DND-41 (cell line): ENCODE data around the gene VTI1A.

ENCODE experiments used
- ATAC-seq: fragments of 200-7000 bp; cut with Tn5 transposase; 3 replicates; pipeline ENCODE4 v1.9.1; 2021; ENCODE audit warnings: low read depth; ENCODE audit not compliant: insufficient read depth
- DNase-seq: peaks from one replicate; pipeline ENCODE4 v3.0.0-alpha.2; 2020
- H2AFZ ChIP-seq: 2 replicates; pipeline ENCODE4 v1.6.0; 2012; ENCODE audit warnings: low read depth, low read length
- H3K27ac ChIP-seq: 2 replicates; pipeline ENCODE4 v1.5.1; 2012; ENCODE audit warnings: low read length, inconsistent platforms
- H3K27me3 ChIP-seq: fragments of 200-600 bp; sonication (generic); 2 replicates; pipeline ENCODE4 v1.6.0; 2012; ENCODE audit warnings: low read length, mild to moderate bottlenecking, inconsistent platforms; ENCODE audit not compliant: insufficient read depth, poor library complexity
- H3K36me3 ChIP-seq: 2 replicates; pipeline ENCODE4 v1.5.1; 2012; ENCODE audit warnings: low read length, inconsistent platforms; ENCODE audit not compliant: insufficient read depth
- H3K4me1 ChIP-seq: 2 replicates; pipeline ENCODE4 v1.5.1; 2012; ENCODE audit warnings: mild to moderate bottlenecking, low read length; ENCODE audit not compliant: insufficient read depth
- H3K4me2 ChIP-seq: 2 replicates; pipeline ENCODE4 v1.6.0; 2012; ENCODE audit warnings: mild to moderate bottlenecking, moderate library complexity, low read length, inconsistent platforms; ENCODE audit not compliant: insufficient read depth
- H3K4me3 ChIP-seq, 2 experiments: fragments of 200-600 bp in 1 of 2; shearing (Covaris generic) in 1 of 2; 2 replicates each; pipeline ENCODE4 v1.5.1; 2012 to 2016; ENCODE audit warnings: inconsistent platforms in 2 of 2, low read length in 2 of 2, mild to moderate bottlenecking in 2 of 2, low read depth in 1 of 2, moderate library complexity in 1 of 2
- H3K79me2 ChIP-seq: 2 replicates; pipeline ENCODE4 v1.6.0; 2012; ENCODE audit warnings: low read length, inconsistent platforms; ENCODE audit not compliant: insufficient read depth
- H3K9ac ChIP-seq: 2 replicates; pipeline ENCODE4 v1.6.0; 2012; ENCODE audit warnings: low read depth, mild to moderate bottlenecking, inconsistent platforms, low read length, moderate library complexity
- H3K9me3 ChIP-seq: 2 replicates; pipeline ENCODE4 v1.5.1; 2012; ENCODE audit warnings: low read length, moderate library complexity, mild to moderate bottlenecking, inconsistent platforms; ENCODE audit not compliant: insufficient read depth, severe bottlenecking
- H4K20me1 ChIP-seq: 2 replicates; pipeline ENCODE4 v1.6.0; 2012; ENCODE audit warnings: low read length; ENCODE audit not compliant: insufficient read depth
- EZH2 ChIP-seq: IDR thresholded peaks from 3 replicates; pipeline ENCODE4 v1.6.1; 2012; ENCODE audit warnings: borderline replicate concordance, low read depth, mild to moderate bottlenecking, moderate library complexity, low read length, inconsistent platforms; ENCODE audit not compliant: severe bottlenecking
- TF ChIP-seq, protein P1 (sequence below): IDR thresholded peaks from 2 replicates; pipeline ENCODE4 v1.5.1; 2012; ENCODE audit warnings: borderline replicate concordance, low read length, moderate library complexity, mild to moderate bottlenecking; ENCODE audit not compliant: poor library complexity, severe bottlenecking; ENCODE audit errors: extremely low read depth

Gene VTI1A

DNA sequence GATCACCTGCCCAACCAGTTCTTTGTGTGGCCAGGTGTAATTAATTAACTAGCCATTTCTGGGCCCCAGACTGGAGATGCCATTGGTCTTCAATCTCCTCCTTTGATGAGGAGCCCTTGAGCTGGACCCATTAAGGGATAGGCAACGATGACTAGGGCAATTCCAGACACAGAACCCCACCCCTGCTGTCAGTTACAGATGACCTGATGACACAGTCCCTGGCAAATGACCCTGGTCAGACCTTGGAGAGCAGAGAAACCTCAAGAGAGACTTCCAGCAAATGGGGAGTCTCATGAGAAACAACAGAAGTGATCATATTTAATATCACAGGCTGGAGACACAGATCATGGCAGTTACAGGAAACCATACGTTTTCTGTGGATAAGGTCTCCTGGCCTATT is 401.2 kb downstream of the VTI1A start:
- DNase-seq: no peak
- H3K79me2 ChIP-seq: no peaks in the 10 kb centered on the region

DNA sequence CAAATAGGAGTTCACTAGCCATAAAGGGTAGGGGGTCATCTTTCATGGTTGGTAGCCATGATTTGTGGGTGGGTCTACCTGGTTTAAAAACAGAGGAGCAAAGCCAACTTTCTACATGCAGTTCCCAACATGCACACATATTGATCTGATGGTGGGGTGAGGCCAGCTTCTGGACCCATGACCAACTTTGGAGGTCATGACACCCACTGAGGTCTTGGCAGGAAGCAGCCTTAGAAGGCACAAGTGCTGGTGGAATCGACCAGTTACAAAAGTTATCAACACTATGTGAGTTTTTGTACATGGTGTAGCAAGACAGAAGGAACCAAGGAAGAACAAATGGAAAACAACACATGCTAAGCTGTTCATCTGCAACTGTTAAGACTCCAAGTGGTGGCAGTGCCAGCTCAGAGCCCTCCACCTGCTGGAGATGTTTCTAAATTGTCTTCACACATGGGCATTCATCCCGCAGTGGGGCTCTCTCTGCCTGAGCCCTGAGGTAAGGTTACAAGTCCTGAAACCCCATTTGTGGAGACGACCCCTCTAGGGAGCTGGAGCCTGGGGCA is 401.9 kb downstream of the VTI1A start:
- Histone ChIP-seq H2AFZ (no peak overlapping the region), H3K4me3 (no peak overlapping the region), H3K9ac (no peak overlapping the region), H3K4me1 (no peaks in the 10 kb centered on the region), H3K79me2 (no peaks in the 10 kb centered on the region), H3K9me3 (peaks cover 11% of the 10 kb centered on the region), H3K27me3 (no peaks in the 10 kb centered on the region), H3K36me3 (no peaks in the 10 kb centered on the region), H3K4me2 (no peak overlapping the region), H3K27ac (no peak overlapping the region), H4K20me1 (no peaks in the 10 kb centered on the region)
- DNase-seq (no peak), ATAC-seq (no peak)
- TF ChIP-seq EZH2: no peak
- TF ChIP-seq, protein P1, sequence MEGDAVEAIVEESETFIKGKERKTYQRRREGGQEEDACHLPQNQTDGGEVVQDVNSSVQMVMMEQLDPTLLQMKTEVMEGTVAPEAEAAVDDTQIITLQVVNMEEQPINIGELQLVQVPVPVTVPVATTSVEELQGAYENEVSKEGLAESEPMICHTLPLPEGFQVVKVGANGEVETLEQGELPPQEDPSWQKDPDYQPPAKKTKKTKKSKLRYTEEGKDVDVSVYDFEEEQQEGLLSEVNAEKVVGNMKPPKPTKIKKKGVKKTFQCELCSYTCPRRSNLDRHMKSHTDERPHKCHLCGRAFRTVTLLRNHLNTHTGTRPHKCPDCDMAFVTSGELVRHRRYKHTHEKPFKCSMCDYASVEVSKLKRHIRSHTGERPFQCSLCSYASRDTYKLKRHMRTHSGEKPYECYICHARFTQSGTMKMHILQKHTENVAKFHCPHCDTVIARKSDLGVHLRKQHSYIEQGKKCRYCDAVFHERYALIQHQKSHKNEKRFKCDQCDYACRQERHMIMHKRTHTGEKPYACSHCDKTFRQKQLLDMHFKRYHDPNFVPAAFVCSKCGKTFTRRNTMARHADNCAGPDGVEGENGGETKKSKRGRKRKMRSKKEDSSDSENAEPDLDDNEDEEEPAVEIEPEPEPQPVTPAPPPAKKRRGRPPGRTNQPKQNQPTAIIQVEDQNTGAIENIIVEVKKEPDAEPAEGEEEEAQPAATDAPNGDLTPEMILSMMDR: no peak

More for the DNA sequence above, 401.2 kb downstream of the VTI1A start:
- no peak for ATAC-seq
- no peaks in the 10 kb centered on the region for H3K4me1 ChIP-seq
- H3K27ac ChIP-seq: no peak overlapping the region
- no peak for TF ChIP-seq EZH2
- TF ChIP-seq, protein P1: no peak
- H3K27me3 ChIP-seq: no peaks in the 10 kb centered on the region
- no peak overlapping the region for H2AFZ ChIP-seq
- no peaks in the 10 kb centered on the region for H4K20me1 ChIP-seq
- H3K4me3 ChIP-seq: no peak overlapping the region
- peaks cover 11% of the 10 kb centered on the region for H3K9me3 ChIP-seq
- H3K9ac ChIP-seq: no peak overlapping the region
- H3K36me3 ChIP-seq: no peaks in the 10 kb centered on the region
- no peak overlapping the region for H3K4me2 ChIP-seq

DNA sequence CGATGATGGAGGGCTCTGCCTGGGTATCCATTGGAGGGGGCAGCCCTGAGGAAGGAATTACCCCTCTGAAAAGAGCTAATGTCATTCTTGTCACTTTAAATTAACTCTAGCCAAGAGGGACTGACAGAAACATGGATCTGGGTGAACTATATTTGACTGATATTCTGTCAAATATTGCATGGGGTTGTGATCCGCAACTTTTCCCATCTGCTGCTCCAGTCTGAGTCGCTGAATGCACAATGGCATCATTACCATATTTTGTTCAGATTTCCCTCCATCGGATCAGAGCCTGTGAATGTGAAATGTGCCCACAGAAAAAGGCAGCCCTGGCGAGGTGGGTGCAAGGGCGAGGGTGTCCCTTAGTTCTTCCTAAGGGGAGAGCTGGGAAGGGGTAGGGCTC is 402.5 kb downstream of the VTI1A start:
- Histone ChIP-seq H3K9ac (no peak overlapping the region), H3K36me3 (no peaks in the 10 kb centered on the region), H4K20me1 (no peaks in the 10 kb centered on the region), H3K79me2 (no peaks in the 10 kb centered on the region), H3K9me3 (peaks cover 11% of the 10 kb centered on the region), H3K4me1 (no peaks in the 10 kb centered on the region), H2AFZ (no peak overlapping the region), H3K4me2 (no peak overlapping the region), H3K27me3 (no peaks in the 10 kb centered on the region), H3K4me3 (no peak overlapping the region), H3K27ac (no peak overlapping the region)
- DNase-seq (no peak), ATAC-seq (no peak)
- no peak for TF ChIP-seq EZH2
- TF ChIP-seq, protein P1: no peak

DNA sequence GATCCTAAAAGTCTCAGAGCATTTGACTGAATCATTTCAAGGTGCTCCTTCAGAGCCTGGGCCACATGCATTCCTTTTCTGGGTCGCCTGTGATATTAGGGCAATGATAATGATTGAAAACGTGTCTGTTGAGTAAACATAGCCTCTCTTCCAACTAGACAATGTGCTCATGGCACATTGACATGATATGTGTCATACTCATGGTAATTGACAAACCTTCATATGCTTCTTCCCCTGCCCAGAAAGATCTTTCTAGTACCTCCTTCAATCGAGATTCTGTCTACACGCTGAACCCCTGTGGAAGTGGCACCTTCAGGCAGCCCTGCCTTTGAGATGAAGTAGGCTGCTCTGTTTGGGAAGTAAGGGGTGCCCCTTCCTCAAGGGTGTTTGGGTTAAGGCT is 404.2 kb downstream of the VTI1A start:
- H3K27me3 ChIP-seq: no peaks in the 10 kb centered on the region
- ATAC-seq (no peak), DNase-seq (no peak)
- no peaks in the 10 kb centered on the region for H4K20me1 ChIP-seq
- H3K9me3 ChIP-seq: peaks cover 11% of the 10 kb centered on the region
- no peaks in the 10 kb centered on the region for H3K79me2 ChIP-seq
- no peak overlapping the region for H3K4me3 ChIP-seq
- no peak overlapping the region for H2AFZ ChIP-seq
- no peaks in the 10 kb centered on the region for H3K36me3 ChIP-seq
- H3K4me1 ChIP-seq: no peaks in the 10 kb centered on the region
- TF ChIP-seq EZH2: no peak
- TF ChIP-seq, protein P1: no peak
- H3K4me2 ChIP-seq: no peak overlapping the region
- no peak overlapping the region for H3K27ac ChIP-seq
- no peak overlapping the region for H3K9ac ChIP-seq
